ENCODE measurements around the gene SRSF9.
"Not testable (repeated sequence)": the region's sequence is repeated elsewhere in the genome, so short reads cannot be mapped to it uniquely, and the experiment has no call there.

SRSF9 gene, protein sequence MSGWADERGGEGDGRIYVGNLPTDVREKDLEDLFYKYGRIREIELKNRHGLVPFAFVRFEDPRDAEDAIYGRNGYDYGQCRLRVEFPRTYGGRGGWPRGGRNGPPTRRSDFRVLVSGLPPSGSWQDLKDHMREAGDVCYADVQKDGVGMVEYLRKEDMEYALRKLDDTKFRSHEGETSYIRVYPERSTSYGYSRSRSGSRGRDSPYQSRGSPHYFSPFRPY

DNA sequence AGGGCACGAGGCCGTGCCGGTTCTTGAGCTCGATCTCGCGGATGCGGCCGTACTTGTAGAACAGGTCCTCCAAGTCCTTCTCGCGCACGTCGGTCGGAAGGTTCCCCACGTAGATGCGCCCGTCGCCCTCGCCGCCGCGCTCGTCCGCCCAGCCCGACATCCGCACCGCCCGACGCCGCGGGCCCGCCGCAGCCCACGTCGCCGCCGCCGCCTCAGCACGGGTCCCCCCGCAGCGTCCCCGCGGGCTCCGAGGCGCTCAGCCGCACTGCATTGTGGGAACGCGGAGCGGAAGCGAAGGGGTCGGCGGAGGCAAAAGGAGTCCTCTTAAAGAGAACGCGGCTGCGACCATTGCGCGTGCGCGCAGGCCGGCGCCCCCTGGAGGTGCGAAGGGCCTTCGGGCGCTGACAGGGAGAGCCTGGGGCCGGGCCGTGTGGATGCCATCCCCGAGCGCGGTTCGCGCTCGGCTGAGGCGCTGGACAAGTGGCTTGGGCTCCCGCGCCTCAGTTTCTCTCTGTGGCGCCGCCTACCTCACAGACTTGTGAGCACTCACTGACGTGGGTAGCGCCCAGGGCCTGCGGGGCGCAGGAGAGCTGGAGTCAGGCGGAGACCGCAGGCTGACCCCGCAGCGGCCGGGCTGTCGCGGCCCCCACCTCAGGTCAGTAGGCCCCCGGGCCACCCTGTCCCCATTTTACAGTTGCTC is at the start of gene SRSF9:
SRSF9 (minus strand) TSS at position 299 of the 700 bp plus-strand sequence; CDS start at position 160, 139 bp downstream.
- peak; percentile 95 for DNase-seq

DNA sequence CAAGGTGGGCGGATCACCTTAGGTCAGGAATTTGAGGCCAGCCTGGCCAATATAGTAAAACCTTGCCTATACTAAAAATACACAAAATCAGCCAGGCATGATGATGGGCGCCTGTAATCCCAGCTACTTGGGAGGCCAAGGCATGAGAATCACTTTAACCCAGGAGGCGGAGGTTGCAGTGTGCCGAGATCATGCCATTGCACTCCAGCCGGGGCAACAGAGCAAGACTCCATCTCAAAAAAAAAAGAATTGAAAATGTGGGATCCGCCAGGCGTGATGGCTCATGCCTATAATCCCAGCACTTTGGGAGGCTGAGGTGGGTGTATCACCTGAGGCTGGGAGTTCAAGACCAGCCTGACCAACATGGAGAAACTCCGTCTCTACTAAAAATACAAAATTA is 49.8 kb upstream of the SRSF9 start:
- not testable (repeated sequence) for DNase-seq

DNA sequence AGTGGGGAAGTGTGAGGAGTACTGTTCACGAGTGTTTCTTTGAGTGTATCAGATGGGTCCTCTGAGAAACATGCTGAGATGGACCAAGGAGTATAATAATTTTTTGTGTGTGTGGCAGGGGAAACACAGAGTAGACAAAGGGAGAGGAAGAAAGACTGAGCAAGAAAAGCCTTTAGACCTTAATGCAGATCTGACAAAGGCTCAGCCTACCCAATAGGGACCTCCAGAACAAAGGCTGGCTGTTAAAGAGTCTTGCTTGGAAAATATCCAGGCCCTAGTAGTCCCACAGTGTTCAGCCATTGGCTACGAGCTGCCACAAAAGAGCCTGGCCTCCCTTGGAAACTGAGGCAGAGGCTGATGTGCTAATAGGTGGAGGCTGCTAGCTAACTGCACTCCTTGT is 45.9 kb upstream of the SRSF9 start:
- no peak for DNase-seq

DNA sequence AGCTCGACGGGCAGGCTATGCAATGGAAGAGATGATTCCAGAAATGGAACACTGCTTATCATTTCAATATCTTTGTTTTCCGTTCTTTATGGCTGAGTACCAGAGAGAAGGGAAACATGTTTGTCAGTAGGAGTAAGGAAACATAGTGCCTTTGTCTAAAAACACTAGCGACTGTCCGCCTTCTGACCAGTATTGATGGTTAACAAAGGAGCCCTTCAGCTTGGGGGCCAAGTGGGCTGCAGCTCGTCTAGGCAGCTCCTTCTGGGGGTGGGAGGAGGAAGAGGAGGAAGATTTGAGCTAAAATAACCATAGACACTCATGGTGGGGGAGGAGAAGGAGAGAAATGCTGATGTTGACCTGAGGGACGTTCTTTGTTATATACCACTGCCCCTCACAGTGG is 44.5 kb upstream of the SRSF9 start:
- no peak for DNase-seq

DNA sequence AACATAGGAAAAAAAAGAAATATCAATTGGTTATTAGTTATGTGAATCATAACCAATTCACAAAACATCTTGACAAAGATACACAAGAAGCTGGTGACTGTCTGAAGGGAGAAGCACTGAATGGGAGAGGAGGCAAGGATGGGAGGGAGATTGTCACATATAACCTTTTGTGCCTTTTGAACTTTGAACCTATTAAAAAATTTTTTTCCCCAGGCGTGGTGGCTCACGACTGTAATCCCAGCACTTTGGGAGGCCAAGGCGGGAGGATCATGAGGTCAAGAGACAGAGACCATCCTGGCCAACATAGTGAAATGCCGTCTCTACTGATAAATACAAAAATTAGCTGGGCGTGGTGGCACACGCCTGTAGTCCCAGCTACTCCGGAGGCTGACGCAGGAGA is 39.0 kb upstream of the SRSF9 start:
- no peak for DNase-seq

DNA sequence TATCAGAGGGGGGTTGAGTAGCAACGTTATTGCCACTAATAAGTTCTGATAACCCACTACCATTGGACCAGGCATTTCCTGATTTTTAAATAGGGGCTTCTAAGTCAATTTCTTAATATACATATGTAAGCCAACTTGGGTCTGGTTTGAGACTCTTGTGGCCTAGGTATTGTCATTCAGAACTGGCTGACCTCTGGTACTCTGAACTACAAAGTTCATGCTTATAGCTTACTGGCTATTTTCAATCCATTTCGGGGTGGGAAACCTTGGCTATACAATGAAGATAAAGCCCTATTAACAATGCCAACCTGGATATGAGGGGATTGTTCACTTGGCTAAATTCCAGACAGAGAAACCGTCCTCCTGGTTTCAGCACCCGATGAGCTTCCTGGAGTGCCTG is 35.0 kb upstream of the SRSF9 start:
- DNase-seq, result no peak

DNA sequence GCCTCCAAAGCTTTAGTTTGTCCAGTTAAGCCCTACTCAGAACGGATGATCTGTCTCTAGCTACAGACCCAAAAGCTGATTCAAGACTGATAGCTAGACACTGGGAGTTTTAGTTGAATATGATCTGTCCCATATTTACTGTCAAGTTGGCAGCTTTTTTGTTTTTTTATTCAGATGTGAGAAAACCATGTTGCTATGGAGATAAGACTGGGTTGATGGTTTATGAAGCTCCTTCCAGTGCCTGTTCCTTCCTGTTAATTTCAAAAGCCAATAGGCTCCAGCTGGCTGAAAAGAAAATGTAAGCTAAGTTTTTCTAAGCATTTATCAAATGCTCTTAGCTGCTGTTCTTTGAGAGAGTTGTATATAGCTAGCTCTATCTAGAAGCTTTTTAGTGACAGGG is 31.0 kb upstream of the SRSF9 start:
- no peak for DNase-seq

DNA sequence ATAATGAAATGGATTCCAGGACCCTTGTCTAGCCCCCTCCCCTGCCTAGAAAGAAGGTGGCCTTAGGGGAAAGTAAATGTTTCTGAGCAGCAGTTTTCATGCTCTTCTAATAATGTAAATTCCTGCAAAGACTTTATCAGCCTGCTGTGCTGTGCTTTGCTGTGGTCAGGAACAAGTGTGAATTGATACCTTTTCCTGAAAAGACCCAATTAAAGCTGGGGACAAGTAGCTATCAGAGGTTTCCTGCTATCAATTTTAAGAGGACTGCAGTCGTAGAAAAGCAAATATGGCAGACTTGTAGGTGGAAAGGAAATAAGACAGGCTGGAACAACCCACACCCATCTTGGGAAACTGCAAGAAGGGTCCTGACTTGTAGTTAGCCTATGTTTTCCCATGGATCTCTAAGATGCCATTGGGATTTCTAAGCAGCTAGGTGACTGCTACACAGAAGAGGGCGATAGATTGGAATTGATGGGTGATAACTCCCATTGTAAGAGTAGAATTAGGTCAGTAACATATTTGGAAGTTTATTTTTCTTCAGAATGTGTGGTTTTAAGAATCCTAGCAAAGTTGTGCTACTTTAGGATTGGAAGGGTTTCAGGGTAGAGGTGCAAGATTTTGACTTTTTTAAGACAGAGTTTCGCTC is 29.4 kb upstream of the SRSF9 start:
- no peak for DNase-seq

DNA sequence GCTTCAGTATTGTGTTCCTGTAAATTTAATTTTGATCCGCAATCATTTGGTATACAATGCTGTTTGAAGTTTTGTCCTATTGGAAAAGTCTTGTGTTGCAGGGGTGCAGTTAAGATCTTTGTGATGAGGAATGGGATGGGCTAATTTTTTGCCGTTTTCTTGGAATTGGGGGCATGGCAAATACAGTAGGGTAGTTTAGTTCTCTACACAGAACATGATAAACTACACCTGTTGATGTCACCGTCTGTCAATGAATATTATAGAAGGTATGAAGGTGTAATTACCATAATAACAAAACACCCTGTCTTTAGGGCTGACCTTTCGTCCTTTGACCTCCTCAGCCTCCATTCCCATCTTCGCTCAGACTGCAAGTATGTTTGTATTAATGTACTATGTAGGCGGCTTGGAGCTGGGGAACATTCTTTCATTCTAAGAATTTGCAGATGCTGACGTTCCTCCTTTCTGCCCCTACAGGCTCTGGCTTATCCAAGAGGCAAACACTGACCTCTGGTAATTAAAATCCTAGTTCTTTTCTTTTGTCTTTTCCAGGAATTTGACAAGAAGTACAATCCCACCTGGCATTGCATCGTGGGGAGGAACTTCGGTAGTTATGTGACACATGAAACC is 28.1 kb upstream of the SRSF9 start:
- DNase-seq, result peak; percentile 18

DNA sequence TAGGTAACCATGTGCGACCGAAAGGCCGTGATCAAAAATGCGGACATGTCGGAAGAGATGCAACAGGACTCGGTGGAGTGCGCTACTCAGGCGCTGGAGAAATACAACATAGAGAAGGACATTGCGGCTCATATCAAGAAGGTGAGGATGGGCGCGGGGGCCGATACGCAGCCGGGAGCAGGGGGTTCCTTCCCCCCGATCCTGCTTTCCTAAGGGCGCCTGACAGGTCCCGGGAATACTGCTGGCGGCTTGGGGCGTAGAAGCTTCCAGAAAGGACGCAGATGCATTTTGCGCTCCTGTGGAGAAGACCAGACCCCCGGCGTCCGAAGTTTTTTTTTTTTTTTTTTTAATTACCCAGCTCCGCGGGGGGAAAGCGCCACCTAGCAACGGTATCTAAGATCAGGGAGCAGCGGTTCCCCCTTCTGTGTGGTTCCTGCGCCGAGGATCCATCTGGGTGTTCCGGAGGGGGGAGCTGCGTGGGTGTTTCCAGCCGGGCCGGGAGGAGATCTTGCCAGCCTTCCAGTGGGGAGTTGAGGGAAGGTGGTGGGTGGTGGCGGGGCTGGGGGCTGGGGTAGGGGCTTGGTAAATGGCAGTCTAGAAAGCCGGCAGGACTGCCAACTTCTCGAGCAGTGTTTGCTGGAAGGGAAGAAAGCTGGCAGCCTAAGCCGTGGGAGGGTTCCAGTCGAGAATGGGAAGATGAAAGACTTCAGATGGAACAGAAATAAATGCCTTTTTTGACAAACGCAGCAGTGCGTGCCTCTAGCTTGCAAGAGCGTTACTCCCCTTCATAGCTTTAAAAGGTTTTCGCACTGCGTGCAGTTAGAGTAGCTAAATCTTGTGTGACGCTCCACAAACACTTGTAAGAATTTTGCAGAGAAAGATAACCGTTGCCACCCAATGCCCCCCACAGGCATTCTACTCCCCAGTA is 27.1 kb upstream of the SRSF9 start:
- DNase-seq, result peak; percentile 61

DNA sequence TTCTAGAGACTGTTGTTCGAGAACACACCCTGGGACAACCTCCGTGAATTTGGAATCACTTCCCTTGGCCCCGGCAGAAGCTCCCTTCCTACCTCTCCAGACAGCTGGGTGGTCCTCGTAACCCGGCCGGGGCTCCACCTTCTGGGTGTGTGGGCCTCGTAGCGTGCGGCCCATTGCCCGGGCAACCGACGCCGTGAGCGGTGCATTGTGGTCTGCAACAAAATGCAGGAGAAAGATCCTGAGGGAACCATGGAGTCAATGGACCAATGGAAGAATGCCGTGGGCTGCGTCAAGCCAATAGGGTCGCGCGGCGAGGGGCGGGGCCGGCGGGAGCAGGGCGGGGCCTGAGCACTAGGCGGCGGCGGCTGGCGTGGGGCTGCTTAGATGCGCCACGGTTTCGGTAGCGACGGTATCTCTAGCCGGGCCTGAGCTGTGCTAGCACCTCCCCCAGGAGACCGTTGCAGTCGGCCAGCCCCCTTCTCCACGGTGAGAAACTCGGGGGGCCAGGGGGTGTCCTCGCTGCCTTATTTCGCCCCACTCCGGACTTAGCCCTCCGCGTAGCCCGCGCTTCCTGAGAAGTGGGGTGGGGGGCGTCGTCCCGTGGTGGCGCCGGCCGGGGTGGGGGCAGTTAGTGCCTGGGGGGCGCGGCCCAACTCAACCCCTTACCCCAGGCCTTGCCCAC is 26.3 kb upstream of the SRSF9 start, which contains the start of gene DYNLL1:
DYNLL1 (plus strand) TSS at position 383 of the 682 bp plus-strand sequence. CDS start 309 bp downstream, outside the sequence.
- peak; percentile 96 for DNase-seq

DNA sequence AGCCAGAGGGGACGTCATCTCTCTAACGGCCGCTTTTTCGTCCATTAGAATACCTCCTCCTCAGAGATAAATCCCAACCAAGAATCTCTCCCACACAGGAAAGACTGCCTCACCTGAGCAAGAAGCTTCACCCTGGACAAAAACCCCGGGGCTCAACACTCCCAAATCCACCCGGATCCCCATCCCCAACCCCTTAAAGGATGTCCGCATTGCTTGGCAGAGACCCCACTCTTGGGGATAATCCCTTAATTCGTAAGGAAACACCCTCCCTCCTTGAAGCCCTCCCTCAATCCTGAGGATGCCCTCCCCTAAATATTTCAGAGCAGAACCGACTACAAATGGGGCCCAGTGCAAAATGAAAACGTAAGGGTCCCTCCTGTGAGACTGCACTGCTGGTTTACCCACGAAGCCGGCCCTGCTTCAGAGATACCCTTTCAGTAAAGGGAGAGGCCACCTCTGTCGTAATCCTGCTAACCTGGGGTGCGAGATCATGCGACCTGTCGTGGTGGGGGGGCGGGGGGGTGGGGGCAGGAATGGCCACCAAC is 25.7 kb upstream of the SRSF9 start:
- DNase-seq, result no peak

DNA sequence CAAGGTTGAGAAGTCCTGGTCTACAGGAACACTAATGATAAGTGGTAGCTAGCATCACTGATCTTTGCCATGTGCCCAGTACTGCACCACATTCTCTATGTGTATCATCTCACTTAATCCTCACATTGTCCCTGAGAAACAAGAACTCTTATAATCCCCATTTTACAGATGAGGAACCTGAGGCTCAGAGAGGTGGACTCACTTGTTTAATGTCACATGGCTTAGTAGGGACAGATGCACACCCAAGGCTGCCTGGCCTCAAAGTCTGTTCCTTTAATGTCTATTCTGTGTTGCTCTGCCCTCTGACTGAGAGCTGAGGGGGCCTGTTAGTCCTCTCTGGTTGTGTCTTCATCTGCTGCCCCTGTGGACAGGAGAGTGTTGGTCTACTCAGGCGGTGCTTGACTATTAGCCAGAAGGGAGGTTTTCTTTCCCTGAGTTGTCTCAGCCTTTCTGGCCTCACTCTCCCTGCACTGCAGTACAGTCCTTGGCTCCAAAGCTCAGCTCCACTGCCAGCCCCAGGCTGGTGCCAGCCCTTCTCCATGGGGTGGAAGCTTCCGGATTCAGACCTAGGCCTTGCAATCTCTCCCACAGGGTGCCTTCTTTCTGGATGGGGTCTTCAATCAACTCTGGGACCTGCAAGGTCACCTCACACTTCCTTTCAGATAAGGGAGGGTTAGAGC is 21.4 kb upstream of the SRSF9 start:
- DNase-seq, result no peak

DNA sequence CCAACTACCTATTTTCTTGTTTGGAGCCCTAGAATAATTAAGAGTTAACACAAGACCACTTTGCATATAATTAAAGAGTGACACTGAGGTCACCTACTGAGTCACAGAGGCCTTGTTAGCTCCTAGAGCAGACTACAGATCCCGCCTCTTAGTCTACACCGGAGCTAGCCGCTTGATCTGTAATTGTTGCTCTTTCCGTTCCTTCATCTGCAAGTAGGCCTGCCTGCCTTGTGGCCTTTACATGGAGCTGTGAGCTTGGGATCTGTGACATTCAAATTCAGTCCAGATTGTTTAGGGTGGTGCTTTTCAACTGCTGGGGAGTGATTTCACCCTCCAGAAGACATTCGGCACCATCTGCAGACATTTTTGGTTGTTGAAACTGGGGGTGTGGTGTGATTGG is 20.8 kb upstream of the SRSF9 start:
- DNase-seq, result no peak

DNA sequence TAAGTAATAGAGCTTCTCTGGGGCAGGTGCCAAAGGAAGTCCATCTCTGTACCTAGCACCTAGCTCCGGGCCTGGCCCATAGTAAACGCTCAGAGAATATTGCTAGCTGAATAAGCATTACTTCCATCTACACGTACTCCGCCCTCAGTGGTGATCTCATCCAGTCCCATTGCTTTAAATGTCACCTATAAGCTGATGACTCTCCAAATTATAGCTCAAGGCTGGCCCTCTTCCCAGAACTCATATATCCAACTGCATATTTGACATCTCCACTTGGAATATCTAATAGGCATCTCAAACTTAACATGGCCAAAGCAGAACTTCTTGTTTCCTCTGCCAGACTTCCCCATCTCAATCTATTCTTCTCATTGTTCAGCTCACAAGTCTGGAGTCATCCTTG is 19.5 kb upstream of the SRSF9 start:
- peak; percentile 19 for DNase-seq

DNA sequence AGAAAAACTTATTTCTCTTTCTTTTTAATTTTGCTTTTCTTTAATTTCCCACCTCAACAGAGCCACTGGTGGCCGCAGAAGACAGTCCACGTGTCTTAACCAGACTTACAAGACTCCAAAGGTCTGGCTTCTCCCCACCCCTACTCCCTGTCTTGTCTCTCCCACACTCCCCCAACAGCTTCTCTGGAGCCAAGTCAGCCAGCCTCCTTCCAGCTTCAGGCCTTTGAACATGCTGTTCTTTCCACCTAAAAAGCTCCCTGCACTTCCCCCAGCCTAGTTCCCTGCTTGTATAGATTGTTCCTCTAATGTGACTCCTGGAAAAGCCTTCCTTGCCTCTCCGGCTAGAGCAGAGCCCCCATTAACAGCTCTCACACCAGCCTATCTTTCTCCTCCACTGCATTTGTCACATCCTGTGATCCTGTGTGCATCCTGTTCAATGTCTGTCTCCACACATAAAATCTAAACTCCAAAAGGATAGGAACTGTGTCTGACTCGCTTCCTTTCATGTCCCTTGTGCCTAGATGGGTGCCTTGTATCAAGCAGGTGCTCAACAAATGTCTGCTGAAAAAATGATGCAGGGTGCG is 18.6 kb upstream of the SRSF9 start:
- DNase-seq, result no peak

DNA sequence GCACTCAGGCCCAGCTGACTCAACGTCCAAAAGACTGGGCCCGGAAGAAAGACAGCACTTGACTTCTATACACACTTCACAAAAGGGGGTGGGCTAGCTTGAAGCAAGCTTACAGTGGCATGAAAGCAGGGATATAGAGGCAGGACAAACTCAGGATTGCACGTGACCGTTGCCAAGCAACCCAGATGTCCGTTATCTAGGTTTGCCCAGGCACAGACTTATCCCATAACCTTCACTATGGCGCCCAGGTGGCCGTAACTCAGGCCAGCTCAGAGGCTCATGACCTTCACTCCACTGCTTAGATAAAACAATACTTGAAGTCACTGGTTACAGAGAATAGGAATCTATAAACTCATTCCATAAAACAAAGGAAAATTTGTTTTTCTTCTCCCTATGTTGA is 18.0 kb upstream of the SRSF9 start:
- DNase-seq, result not testable (repeated sequence)

DNA sequence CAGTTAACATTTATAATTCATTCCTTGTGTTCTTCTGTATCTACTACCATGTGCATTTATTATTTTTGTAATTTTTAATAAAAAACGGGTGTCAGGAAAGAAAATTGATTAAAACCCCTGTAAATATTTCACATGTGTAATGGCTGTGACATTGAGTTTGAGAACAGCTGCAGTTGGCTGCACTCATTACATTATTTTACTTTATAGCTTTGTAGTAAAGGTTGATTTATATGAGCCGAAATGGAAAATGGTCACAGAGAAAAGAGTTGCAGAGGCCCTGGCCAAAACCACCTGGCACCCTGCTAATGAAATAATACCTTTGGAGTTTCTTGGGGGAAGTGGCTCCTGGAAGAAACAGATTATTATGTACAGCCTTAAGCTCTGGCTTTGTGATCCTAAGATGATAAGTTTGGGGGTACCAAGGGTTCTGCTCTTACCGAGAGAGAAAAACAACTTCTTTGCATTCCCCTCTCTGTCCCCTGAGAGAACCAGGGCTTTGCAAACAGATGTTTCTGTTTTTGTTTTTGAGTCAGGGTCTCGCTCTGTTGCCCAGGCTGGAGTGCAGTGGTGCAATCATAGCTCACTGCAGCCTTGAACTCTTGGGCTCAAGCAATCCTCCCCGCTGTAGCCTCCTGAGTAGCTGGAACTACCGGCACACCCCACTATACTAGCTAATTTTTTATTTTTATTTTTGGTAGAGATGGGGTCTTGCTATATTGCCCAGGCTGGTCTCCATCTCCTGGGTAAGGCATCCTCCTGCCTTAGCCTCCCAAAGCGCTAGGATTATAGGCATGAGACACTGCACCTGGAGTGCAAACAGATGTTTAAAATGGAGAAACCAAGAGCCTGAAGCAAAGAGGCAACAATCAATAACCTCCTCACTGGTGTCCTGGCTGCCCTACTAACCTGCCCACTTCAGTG is 16.7 kb upstream of the SRSF9 start:
- no peak for DNase-seq

DNA sequence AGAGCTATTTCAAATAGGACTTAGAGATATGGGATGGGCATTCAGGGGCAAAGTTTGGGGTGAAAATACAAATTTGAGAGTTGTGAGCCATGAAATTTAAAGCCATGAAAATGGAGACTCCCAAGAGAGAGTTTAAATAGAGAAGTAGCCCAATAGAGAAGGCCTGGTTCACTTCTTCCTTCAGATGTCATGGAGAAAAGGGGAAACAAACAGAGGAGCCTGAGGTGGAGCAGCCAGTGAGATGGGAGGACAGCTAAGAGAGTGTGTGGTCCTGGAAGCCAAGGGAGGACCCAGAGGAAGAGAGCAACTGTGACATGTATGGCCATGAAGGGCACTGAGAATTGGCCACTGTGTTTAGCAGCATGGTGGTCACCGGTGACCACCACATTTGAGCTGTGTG is 14.1 kb upstream of the SRSF9 start:
- no peak for DNase-seq

Data from EL (cell line).